ENCODE data around the gene ATP1B3.

- TF ChIP-seq CTCF (conservative IDR thresholded peaks at IDR 0.05 in 1 of 2, IDR thresholded peaks at IDR 0.05 in 1 of 2; ENCODE audit: extremely low read depth in 1 of 2, insufficient read depth in 1 of 2, low read depth in 1 of 2, low read length in 2 of 2) (no peak), EZH2 (IDR thresholded peaks at IDR 0.05; ENCODE audit: borderline replicate concordance, low read length) (no peak)
Measured at GRCh38 chr3:141965471-141965870, 89.0 kb downstream of the ATP1B3 start.
